K562 (cell line): Measurements from ENCODE around the gene TRIP10. TPM values are rescaled to one million over a fixed set of nuclear protein-coding genes. Genes with fewer than 3 reads are reported as not detected.
A peak's percentile ranks its signal among the peaks of the same experiment; 100 is the strongest.

Experiments used
- AFF1 ChIP-seq, 2 experiments: fragments of 450-650 bp; IDR thresholded peaks; 2 replicates each; pipeline ENCODE4 v1.6.1; 2018; ENCODE audit warnings: mild to moderate bottlenecking in 2 of 2, low read depth in 1 of 2; ENCODE audit not compliant: partially characterized antibody in 2 of 2
- DEAF1 ChIP-seq: fragments of 450-650 bp; formaldehyde crosslinking; IDR thresholded peaks from 2 replicates; pipeline ENCODE4 v1.4.0; 2020; ENCODE audit warnings: mild to moderate bottlenecking, moderate library complexity
- E2F8 ChIP-seq: fragments of 450-650 bp; IDR thresholded peaks from 2 replicates; pipeline ENCODE4 v1.7.1; 2018; ENCODE audit warnings: mild to moderate bottlenecking, low read depth; ENCODE audit not compliant: partially characterized antibody
- ERF ChIP-seq: fragments of 450-650 bp; formaldehyde crosslinking; IDR thresholded peaks from 2 replicates; pipeline ENCODE4 v1.4.0; 2020; ENCODE audit warnings: mild to moderate bottlenecking, mixed read lengths
- MTA2 ChIP-seq: fragments of 450-650 bp; IDR thresholded peaks from 2 replicates; pipeline ENCODE4 v1.6.1; 2016; ENCODE audit warnings: low read depth
- NFE2L1 ChIP-seq: fragments of 450-650 bp; IDR thresholded peaks from 2 replicates; pipeline ENCODE4 v1.6.1; 2016; ENCODE audit warnings: missing genetic modification characterization, low read depth, mild to moderate bottlenecking, missing compliant biosample characterization, moderate library complexity, borderline replicate concordance
- NUFIP1 ChIP-seq: fragments of 450-650 bp; IDR thresholded peaks from 2 replicates; pipeline ENCODE4 v1.6.1; 2018; ENCODE audit not compliant: partially characterized antibody
- PPARD ChIP-seq: fragments of 250-450 bp; sonication (Bioruptor Pico); IDR thresholded peaks from 2 replicates; pipeline ENCODE4 v1.8.0; 2022; ENCODE audit warnings: inconsistent platforms, mild to moderate bottlenecking, moderate library complexity
- ZBTB7A ChIP-seq: IDR thresholded peaks from 2 replicates; pipeline ENCODE4 v1.6.1; 2011; ENCODE audit warnings: low read depth, mild to moderate bottlenecking, low read length, moderate library complexity, borderline replicate concordance; ENCODE audit not compliant: control insufficient read depth
- ZFP36 ChIP-seq: fragments of 150-350 bp; IDR thresholded peaks from 2 replicates; pipeline ENCODE4 v1.6.1; 2018; ENCODE audit warnings: low read length, low read depth; ENCODE audit not compliant: partially characterized antibody
- ZNF507 ChIP-seq: conservative IDR thresholded peaks from 2 replicates; pipeline ENCODE4 v1.6.1; 2017; ENCODE audit warnings: missing genetic modification characterization, missing compliant biosample characterization
- ZNF609 ChIP-seq: sonication (generic); formaldehyde crosslinking; IDR thresholded peaks from 2 replicates; pipeline ENCODE4 v1.8.1; 2023; ENCODE audit warnings: missing genetic modification reagents, mild to moderate bottlenecking, borderline replicate concordance
- polyA plus RNA-seq, 8 experiments: library from polyadenylated mRNA; depleted of rRNA in 4 of 8; stranded (reverse) in 5 of 8; unstranded in 3 of 8; fragments of >200 nt; fragmentation: Nextera tagmentation in 2 of 8; fragmentation: Illumina TruSeq in 1 of 8; extraction: Ambion mirVana in 2 of 8; extraction: Trizol in 1 of 8; gene quantifications; 2 replicates each; pipeline versions ENCODE4 v1.2.1 to v1.2.3, GENCODE V29; 2011 to 2014; ENCODE audit warnings: inconsistent platforms in 1 of 8, missing spikeins in 1 of 8
- total RNA-seq, 7 experiments: library from RNA; depleted of rRNA in 6 of 7; stranded (reverse); fragments of >200 nt in 6 of 7; fragmentation: Illumina TruSeq in 2 of 7; extraction: Trizol in 2 of 7; gene quantifications; 2 replicates each; pipeline versions ENCODE4 v1.2.1 to v1.2.3, GENCODE V29; 2011 to 2021; ENCODE audit warnings: low replicate concordance in 1 of 7

Gene TRIP10
- total and polyA plus RNA-seq, 9 of the 15 experiments (the other 6 are each of a cell fraction or from before 2014, with no cell fraction given), result 1.2 to 66.8 (median 36.1) TPM

GRCh38 chr19:6753178-6754031 is 13.9 kb downstream of the TRIP10 start (continued):
- no peak for TF ChIP-seq ZNF609 (CRISPR knock-in tag)
- TF ChIP-seq PPARD (CRISPR knock-in tag), result no peak
- no peak for TF ChIP-seq ERF (CRISPR knock-in tag)
- peak; percentile 98 for TF ChIP-seq ZBTB7A
- TF ChIP-seq MTA2, result no peak; the same call in 1 of the 2 replicates
- no peak for TF ChIP-seq NUFIP1
- no peak for TF ChIP-seq ZNF507
- TF ChIP-seq ZFP36, result no peak
- TF ChIP-seq E2F8, result peak; percentile 72
- TF ChIP-seq AFF1 (IDR thresholded peaks at IDR 0.05; ENCODE audit: low read depth in 1 of 2, partially characterized antibody in 2 of 2), result peak in 1 of 2 experiments; percentile 46
- TF ChIP-seq DEAF1 (CRISPR knock-in tag), result 0 out of 2 replicates have a peak, but pooled peaks have one; percentile 16
- no peak for TF ChIP-seq NFE2L1 (tag)
